ENCODE results near the gene MND1. TPM values are rescaled to one million over a fixed set of nuclear protein-coding genes. Genes with fewer than 3 reads are reported as not detected.

MND1 gene, protein sequence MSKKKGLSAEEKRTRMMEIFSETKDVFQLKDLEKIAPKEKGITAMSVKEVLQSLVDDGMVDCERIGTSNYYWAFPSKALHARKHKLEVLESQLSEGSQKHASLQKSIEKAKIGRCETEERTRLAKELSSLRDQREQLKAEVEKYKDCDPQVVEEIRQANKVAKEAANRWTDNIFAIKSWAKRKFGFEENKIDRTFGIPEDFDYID
- total RNA-seq = not detected

- peak; percentile 82 for DNase-seq (ENCODE audit: low spot score)
- peak; percentile 96 for ATAC-seq
Measured at GRCh38 chr4:153344131-153345011, at the start of gene MND1. Gene MND1, plus strand, starts transcription at chr4:153344688. Its CDS starts 50 bp downstream, at chr4:153344738.

DNA sequence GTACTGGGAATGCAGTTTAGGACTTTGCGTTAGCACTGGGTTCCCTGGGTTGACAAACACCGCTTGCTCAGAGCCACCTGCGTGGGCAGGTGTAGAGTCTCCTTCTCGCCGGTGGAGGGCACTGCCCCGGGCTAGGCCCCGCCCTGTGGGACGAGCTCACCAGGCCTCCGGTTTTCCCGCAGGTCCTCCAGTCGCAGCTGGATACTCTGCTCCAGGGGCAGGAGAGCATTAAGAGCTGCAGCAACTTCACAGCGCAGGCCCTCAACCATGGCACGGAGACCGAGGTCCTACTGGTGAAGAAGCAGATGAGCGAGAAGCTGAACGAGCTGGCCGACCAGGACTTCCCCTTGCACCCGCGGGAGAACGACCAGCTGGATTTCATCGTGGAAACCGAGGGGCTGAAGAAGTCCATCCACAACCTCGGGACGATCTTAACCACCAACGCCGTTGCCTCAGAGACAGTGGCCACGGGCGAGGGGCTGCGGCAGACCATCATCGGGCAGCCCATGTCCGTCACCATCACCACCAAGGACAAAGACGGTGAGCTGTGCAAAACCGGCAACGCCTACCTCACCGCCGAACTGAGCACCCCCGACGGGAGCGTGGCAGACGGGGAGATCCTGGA, 49.2 kb upstream of the MND1 start:
- ATAC-seq = no peak
- DNase-seq (ENCODE audit: low spot score) = no peak

DNA sequence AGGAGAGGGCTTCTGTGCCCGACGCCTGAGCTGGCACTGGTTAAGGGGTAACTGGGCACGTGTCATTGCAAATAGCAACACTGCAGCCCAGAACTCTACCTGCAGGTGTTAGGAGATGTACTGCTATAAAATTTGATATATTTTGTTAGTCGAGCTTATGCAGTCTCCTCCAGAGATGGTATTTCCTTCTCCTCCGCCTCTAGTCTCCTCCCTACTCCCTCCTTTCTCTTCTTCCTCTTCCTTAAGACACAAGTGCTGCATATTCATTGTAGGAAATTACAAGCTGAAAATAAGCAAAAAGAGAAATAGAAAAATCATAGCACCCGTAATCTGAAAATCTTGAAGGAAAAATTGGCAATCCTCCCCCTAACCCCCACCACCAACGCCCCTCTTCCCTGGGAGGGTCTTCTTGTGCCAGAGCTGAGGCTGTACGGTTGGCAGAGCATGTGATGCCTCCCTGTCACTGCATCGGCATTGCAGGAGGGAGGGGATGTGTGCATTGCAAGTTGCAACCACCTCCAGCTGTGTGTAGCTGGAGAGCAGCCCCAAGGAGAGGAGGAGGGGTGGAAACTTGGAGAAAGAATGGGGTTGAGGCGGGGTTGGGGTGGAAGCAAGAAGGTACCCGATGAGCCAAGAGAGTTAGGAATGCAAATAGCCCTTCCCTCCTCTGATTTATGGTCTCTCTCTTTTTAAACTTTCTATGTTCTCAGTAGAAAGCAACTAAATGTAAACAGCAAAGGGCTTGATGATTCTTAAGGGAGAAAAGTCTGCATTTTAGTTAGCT, 48.3 kb upstream of the MND1 start:
- no peak for ATAC-seq
- no peak for DNase-seq (ENCODE audit: low spot score)

DNA sequence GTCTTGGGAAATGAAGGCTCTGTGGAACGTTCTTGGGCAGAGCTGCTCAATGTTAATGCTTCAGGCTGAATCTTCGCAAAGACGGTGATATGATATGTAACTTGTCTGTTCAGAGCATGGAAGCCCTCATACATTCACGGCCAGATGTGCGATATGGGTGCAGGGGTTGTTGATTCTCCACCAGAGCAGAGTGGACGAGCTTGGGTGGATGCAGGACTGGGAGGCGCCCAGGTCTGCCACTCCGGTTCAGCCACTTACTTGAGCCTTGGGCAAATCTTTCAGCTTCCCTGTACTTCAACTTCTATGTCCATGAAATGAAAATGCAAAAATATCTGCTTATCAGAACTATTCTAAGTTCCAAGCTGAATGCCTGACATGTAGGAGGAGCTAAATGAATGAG, 47.4 kb upstream of the MND1 start:
- DNase-seq (ENCODE audit: low spot score) (no peak), ATAC-seq (no peak)

DNA sequence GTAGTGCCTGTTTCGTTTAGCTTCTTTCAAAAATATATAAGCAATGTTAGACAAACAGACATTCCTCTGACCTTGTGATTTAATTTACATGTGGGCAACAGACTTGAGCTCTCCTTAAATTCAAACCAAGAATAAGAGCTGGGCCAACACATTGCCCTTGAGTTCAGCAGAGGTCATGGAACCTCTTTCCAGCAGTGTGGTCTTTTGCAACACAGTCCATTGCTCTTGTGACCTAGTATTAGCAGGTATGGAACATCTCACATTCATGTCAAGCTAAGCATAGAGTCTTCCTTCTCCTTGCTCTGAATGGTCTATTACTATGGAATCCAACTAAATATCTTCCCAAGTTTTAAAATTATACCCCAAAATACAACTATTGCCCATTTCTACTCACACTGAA, 33.7 kb upstream of the MND1 start:
- ATAC-seq = peak; percentile 96
- no peak for DNase-seq (ENCODE audit: low spot score)

- no peak for DNase-seq (ENCODE audit: low spot score)
- ATAC-seq = no peak
Measured at GRCh38 chr4:153314915-153315314, 29.6 kb upstream of the MND1 start.

- ATAC-seq (peak; percentile 92), DNase-seq (ENCODE audit: low spot score) (no peak)
Measured at GRCh38 chr4:153318696-153319320, 25.7 kb upstream of the MND1 start.

DNA sequence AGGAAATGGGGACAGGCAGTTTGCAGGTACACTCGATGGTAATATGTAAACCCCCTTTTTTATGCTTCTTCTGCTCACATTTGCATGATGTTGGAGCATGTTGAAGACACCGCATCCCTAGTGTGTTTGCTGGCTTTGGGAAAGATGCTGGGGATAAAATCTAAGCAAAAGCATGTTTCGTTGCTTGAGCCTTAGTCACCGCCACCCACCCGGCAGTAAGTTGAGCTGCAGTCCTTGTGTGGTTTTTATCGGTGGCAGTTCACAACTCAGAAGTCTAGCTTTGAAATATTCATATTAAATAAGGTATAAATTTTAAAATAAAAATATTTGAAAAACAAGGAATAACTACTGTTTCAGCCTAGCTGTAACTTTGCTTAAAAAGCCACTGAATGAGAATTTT, 21.7 kb upstream of the MND1 start:
- ATAC-seq (no peak), DNase-seq (ENCODE audit: low spot score) (no peak)

- DNase-seq (ENCODE audit: low spot score) (no peak), ATAC-seq (no peak)
Measured at GRCh38 chr4:153324046-153324445, 20.4 kb upstream of the MND1 start.

DNA sequence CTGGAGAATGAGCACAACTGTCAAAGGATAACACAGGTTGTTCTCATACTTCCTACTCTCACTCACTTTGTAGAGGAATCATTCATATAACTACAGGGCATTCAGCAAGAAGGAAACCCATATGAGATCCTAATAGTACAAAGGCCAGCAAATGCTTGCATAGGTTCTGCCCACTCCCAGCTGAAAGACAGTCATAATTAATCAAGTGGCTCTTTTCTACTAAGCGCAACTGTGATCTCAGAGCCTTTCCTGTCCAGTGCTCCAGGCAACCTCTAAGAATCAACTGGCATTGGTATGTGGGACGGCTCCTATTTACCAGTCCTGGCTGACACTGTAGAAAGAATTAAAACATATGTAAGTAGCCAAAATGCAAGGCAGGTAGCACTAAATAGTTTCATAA, 18.9 kb upstream of the MND1 start:
- DNase-seq (ENCODE audit: low spot score) = no peak
- ATAC-seq = no peak

DNA sequence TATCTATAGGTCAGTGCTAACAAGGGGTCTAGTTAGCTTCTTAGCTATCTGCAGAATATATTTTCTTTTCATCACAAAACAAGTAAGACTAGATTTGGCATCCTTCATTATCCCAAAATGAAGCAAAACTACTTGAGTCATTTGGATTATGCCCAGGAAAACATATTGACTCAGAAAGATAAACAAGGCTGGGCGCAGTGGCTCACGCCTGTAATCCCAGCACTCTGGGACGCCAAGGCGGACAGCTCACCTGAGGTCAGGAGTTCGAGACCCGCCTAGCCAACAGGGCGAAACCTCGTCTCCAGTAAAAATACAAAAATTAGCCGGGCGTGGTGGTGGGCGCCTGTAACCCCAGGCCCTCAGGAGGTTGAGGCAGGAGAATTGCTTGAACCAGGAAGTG, 18.0 kb upstream of the MND1 start:
- no peak for DNase-seq (ENCODE audit: low spot score)
- no peak for ATAC-seq

DNA sequence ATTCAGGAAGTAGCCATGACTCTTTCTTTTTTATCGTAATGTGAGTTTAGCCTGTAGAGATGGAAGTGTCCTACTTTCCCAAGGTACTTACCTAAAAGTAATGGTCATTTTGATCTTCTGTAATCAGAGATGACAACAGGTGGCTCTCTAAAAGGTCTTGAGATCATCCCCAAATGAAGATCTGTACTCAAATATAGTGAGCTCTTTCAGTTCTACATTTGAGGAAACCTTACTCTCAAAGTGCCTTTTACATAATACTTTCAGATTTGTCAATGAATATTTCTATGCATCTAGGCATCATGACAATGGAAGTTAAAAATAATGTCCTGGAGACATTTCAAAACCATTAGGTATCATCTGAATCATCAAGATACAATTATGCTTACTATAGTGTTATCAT, 17.2 kb upstream of the MND1 start:
- DNase-seq (ENCODE audit: low spot score) = no peak
- no peak for ATAC-seq

- no peak for ATAC-seq
- DNase-seq (ENCODE audit: low spot score) = no peak
Measured at GRCh38 chr4:153332936-153333335, 11.6 kb upstream of the MND1 start.

DNA sequence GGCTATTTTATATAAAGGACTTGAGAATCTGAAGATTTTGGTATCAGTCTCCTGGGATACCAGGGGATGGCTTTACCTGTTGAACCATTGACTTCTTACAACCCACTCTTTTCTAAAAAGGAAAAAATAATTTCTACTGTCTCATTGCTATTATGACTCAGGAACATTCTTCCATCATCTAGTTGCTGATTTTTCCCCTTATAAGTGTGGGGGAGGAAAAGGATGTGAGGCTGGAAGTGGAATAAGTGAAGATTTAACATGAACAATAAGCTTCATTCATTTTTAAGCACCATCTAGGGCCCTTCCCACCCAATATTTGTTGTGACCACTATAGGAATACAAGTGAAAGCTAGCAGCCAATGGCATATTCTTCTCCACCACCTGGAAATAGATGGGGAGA, 10.6 kb upstream of the MND1 start:
- no peak for ATAC-seq
- no peak for DNase-seq (ENCODE audit: low spot score)

DNA sequence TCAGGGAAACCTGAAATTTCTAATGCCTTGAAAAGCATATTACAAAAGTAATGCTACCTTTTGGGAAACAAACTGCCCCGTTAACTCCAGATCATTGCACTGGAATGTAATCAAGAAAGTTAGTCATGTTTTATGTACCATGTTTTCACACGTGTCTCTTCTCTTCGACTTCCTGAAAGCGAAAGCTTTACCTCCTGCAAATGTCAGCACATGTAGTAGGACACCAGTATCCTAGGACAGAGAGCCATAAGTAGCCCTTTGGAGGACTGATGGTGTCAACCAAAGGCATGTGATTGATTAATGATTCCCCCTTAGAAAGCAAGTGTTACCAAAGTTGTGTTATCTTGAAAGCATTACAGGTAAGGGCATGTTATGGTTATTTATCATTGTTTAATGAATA, 8.8 kb upstream of the MND1 start:
- ATAC-seq = no peak
- no peak for DNase-seq (ENCODE audit: low spot score)

DNA sequence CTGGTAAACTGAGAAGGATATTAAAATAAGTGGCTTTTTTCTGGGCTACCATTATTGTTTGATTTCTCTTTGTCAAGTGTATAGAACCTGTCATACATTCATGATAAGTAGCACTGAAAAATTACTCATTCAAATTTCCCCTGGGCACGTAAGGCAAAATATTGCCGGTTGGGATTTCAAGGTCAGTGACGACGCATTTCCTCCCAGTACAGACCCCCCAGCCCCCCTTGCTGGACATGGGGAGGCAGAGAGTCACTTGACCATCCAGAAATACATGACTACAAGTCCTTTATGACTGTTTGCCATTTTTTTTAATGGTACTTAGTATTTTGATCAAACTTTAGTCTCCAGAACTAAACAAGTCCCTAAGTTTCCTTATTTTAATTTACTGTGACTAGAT, 6.8 kb upstream of the MND1 start:
- DNase-seq (ENCODE audit: low spot score) = no peak
- no peak for ATAC-seq

DNA sequence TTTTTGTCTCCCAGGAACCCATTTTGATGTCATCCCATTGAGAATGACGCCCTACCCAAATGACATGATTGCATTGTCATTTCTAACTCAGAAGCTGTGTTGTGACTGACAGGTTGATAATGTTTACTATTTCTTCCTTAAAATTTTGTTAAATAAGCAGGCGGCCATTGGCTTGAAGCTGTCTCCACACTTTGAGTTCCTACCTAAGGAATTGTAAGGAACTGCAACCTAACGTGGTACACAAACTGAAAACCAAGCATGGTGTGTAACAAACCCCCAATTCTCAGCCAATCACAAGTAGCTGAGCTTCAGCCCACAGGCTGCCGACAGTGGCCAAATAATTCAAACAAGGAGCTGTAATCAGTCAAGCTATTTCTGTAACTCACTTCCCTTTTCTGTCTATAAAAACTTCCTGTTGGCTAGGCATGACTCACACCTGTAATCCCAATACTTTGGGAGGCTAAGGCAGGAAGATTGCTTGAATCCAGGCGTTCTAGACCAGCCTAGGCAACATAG, 2.9 kb upstream of the MND1 start:
- DNase-seq (ENCODE audit: low spot score) (no peak), ATAC-seq (no peak)

DNA sequence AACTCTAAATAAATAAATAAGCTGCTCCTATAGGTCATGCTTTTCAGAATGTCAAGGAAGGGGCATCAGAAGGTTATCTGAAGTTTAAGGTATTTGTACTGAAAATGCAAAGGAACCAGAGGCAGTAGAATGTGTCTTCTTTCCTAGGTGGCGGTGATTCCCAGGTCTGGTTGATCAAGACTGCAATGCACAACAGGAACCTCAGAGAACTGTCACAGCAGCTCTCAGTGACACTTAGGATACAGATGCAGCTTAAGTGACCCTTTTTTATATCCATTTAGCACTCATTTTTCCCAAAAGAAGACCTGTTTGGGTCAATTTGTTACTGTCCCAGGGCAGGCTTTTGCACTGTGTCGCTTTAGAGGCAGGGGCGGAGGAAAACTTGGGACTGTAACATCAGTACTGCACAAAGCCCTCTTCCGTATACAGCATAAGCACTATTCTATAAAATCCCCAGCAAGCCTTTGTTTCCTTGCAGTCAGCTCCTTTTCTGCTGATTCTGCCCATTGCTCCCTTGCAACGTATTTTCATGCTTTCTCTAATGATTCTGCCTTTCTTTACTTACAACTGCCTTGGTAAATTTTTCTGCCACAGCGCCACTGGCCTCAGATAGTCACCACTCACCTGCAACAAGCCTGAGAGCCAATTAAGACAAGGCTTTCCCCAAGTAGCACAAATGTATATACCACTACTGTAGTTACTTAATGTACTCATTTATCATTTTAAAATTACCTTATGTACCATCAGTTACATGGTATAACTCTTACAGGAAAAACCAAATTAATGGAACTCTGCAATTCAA, 1.5 kb upstream of the MND1 start:
- no peak for ATAC-seq

DNA sequence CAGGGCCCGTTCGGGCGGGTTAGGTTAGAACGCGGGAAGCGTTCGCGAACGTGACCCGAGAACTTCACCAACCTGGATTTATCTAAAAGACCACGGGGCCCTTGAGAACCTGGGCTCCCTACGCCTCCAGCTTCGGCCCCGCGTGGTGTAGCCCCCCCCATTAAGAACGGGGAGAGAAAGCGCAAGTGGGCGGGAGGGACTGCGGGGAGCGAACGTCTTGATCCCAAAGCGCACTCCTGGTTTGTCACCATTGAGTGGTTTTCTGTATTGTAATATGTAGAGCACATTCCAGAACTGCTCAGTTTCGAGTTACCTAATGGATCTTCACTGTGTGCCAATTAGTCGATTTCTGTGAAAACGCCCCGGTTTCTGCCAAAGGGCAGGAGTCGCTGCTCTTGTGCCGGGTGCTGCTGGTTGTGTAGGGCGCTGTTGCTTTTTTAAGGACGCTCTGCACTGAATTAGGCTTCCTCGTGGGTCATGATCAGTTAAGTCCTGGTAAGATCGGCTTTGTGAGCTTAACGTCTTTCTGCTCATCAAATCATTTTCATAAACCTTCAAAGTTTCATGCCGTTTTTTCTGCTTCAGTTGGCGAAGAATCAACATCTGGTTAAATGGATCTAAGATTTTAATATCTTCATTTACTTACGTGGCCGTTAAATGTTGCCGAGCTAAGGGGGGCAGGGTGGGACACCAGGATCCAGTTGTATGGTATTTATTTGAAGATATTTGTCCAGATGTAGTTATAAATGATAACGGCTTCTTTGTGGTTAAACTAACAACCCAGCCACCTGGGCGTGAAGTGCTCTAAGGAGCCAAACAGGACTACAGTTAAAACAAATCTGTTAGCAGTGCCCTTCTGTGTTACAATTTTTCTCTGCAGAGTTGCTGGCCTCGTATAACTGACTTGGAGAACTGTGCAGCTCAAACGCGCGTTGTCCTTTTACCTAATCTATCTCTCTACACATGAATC, 809 bp downstream of the MND1 start:
- peak; percentile 73 for DNase-seq (ENCODE audit: low spot score)
- ATAC-seq = peak; percentile 79

More for the DNA sequence above, 1.5 kb upstream of the MND1 start:
- DNase-seq (ENCODE audit: low spot score) = no peak
